ENCODE results near the gene KLF6.

DNA sequence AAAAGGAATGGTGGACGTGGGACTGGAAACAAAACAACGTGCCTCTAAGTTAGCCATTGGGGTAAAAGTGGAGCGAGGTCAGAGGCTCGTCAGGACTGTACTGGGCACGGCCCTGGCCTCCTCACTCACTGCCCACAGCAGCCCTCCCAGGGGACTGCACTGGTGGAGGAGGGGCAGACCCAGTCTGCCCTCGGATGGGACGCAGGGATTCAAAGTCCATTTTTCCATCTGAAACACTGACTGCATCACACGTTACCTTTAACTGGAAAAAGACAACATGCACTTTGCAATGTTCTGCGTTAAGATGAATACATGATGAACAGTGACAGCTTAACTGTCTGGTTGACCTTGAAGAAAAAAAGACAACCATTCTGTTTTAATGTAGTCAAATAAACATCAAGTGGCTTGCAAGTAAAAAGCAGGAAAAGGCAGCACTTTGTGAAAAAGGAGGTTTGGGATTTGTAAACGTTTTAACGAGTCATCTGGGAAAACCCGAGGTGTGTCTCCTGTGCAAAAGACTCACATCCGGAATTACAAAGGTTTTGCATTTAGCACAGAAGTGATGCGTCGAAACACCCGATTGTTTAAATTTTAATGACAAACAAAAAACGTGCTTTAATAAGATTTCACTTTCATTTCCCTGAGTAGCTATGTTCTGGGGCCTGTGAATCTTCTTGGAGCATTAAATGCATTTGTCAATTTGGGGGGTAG, 18.8 kb downstream of the KLF6 start:
- TF ChIP-seq, protein P1, sequence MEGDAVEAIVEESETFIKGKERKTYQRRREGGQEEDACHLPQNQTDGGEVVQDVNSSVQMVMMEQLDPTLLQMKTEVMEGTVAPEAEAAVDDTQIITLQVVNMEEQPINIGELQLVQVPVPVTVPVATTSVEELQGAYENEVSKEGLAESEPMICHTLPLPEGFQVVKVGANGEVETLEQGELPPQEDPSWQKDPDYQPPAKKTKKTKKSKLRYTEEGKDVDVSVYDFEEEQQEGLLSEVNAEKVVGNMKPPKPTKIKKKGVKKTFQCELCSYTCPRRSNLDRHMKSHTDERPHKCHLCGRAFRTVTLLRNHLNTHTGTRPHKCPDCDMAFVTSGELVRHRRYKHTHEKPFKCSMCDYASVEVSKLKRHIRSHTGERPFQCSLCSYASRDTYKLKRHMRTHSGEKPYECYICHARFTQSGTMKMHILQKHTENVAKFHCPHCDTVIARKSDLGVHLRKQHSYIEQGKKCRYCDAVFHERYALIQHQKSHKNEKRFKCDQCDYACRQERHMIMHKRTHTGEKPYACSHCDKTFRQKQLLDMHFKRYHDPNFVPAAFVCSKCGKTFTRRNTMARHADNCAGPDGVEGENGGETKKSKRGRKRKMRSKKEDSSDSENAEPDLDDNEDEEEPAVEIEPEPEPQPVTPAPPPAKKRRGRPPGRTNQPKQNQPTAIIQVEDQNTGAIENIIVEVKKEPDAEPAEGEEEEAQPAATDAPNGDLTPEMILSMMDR (IDR thresholded peaks at IDR 0.05; ENCODE audit: poor library complexity) = no peak
- no peak for TF ChIP-seq EZH2 (IDR thresholded peaks at IDR 0.05; ENCODE audit: borderline replicate concordance)
- TF ChIP-seq EZH2phosphoT487 (IDR thresholded peaks at IDR 0.05; ENCODE audit: low read depth, severe bottlenecking, unreplicated experiment) = no peak
